Upper lobe of left lung (tissue), 6 donors: ENCODE results near the gene KIAA0232. TPM values are rescaled to one million over a fixed set of nuclear protein-coding genes. Genes with fewer than 3 reads are reported as not detected.

Experiments used
- ATAC-seq, 2 donors: fragments of 200-7000 bp; cut with Tn5 transposase; one replicate each; pipeline ENCODE4 v1.9.1; 2022; ENCODE audit warnings: mild to moderate bottlenecking in 2 of 2, moderate library complexity in 2 of 2; ENCODE audit not compliant: low FRiP score in 2 of 2
- DNase-seq, 2 donors: peaks; one replicate each; pipeline ENCODE4 v3.0.0-alpha.2; 2019 to 2020
- H3K27ac ChIP-seq, 4 donors: fragments of 200-600 bp; sonication (generic); one replicate each; pipeline ENCODE4 v1.5.1; 2016 to 2019
- H3K27me3 ChIP-seq, 4 donors: fragments of 200-600 bp; sonication (generic); one replicate each; pipeline ENCODE4 v1.5.1; 2017 to 2019
- H3K36me3 ChIP-seq, 4 donors: fragments of 200-600 bp; sonication (generic); one replicate each; pipeline ENCODE4 v1.5.1; 2016 to 2019
- H3K4me1 ChIP-seq, 4 donors: fragments of 200-600 bp; sonication (generic); one replicate each; pipeline ENCODE4 v1.5.1; 2018 to 2019
- H3K4me3 ChIP-seq, 4 donors: fragments of 200-600 bp; sonication (generic); one replicate each; pipeline ENCODE4 v1.5.1; 2017 to 2019; ENCODE audit warnings: mild to moderate bottlenecking in 2 of 4, moderate library complexity in 1 of 4
- H3K9me3 ChIP-seq, 4 donors: fragments of 200-600 bp; sonication (generic); one replicate each; pipeline ENCODE4 v1.5.1; 2018 to 2019
- CTCF ChIP-seq, 6 experiments: fragments of 450-650 bp in 4 of 6; fragments of 200-600 bp in 2 of 6; sonication (generic) in 2 of 6; IDR thresholded peaks; one replicate each; pipeline ENCODE4 v1.5.1; 2016 to 2019; ENCODE audit warnings: antibody characterized with exemption in 6 of 6
- EP300 ChIP-seq, 4 donors: sonication (generic); formaldehyde crosslinking; IDR thresholded peaks; one replicate each; pipeline ENCODE4 v1.5.1; 2017; ENCODE audit warnings: antibody characterized with exemption in 4 of 4, control low read depth in 2 of 4
- POLR2A ChIP-seq, 4 donors: fragments of 450-650 bp; IDR thresholded peaks; one replicate each; pipeline ENCODE4 v1.5.1; 2016 to 2017; ENCODE audit warnings: antibody characterized with exemption in 4 of 4, mild to moderate bottlenecking in 2 of 4
- POLR2AphosphoS5 ChIP-seq, 2 donors: sonication (generic); formaldehyde crosslinking; IDR thresholded peaks; one replicate each; pipeline ENCODE4 v1.5.1; 2017; ENCODE audit warnings: antibody characterized with exemption in 2 of 2
- WGBS, 2 donors: methylation state at CpG; one replicate each; pipeline ENCODE4 v1.1.5; 2017 to 2018; 5-methylcytosine and 5-hydroxymethylcytosine counted together
- total RNA-seq, 6 donors: library from RNA; depleted of rRNA in 4 of 6; stranded (reverse); fragments of >200 nt in 4 of 6; gene quantifications; one replicate each; pipeline versions ENCODE4 v1.1.0 to v1.2.1, GENCODE V29; 2016 to 2021
- donor health status: DM: no; HTN: no; CAD: no; lungs with moderate emphysema.
- donor health status: DM: no; HTN: yes; CAD: no; lungs with severe emphysema.

KIAA0232 gene
- total RNA-seq, 6 donors from 2014 or later, result 22.6 to 45.0 (median 24.4) TPM

GRCh38 chr4:6852582-6852981 is 70.1 kb downstream of the KIAA0232 start:
- no peak for DNase-seq
- WGBS, 2 donors, result 0% methylated on average over 1 of the region's 1 CpG
- peaks cover 0 to 9% (median 7%) of the 10 kb centered on the region in 4 donors for H3K9me3 ChIP-seq
- peaks cover 0 to 25% (median 5%) of the 10 kb centered on the region in 4 donors for H3K36me3 ChIP-seq
- H3K4me3 ChIP-seq, result no peak overlapping the region
- no peak overlapping the region for H3K27ac ChIP-seq
- peaks cover 2 to 17% (median 12%) of the 10 kb centered on the region in 4 donors for H3K4me1 ChIP-seq
- no peaks in the 10 kb centered on the region for H3K27me3 ChIP-seq
- ATAC-seq, result no peak
- no peak for TF ChIP-seq CTCF (IDR thresholded peaks at IDR 0.05)
- no peak for TF ChIP-seq EP300 (IDR thresholded peaks at IDR 0.05)
- TF ChIP-seq POLR2A (IDR thresholded peaks at IDR 0.05), result no peak
- no peak for TF ChIP-seq POLR2AphosphoS5 (IDR thresholded peaks at IDR 0.05)

GRCh38 chr4:6854098-6854744 is 71.7 kb downstream of the KIAA0232 start:
- H3K4me1 ChIP-seq, result peaks cover 2 to 17% (median 12%) of the 10 kb centered on the region in 4 donors
- H3K27me3 ChIP-seq, result no peaks in the 10 kb centered on the region
- no peak for TF ChIP-seq POLR2A (IDR thresholded peaks at IDR 0.05)
- no peak for TF ChIP-seq EP300 (IDR thresholded peaks at IDR 0.05)
- TF ChIP-seq POLR2AphosphoS5 (IDR thresholded peaks at IDR 0.05), result no peak
- TF ChIP-seq CTCF (IDR thresholded peaks at IDR 0.05), result no peak
- H3K36me3 ChIP-seq, result peaks cover 0 to 30% (median 2%) of the 10 kb centered on the region in 4 donors
- H3K9me3 ChIP-seq, result peaks cover 0 to 9% (median 7%) of the 10 kb centered on the region in 4 donors
- 75 to 87% methylated on average over 7 of the region's 7 CpGs for WGBS, 2 donors
- H3K27ac ChIP-seq, result no peak overlapping the region
- no peak overlapping the region for H3K4me3 ChIP-seq
- DNase-seq (peak in 1 of 2 donors; percentile 33), ATAC-seq (peak in 1 of 2 donors; percentile 64)

- peaks cover 2 to 17% (median 12%) of the 10 kb centered on the region in 4 donors for H3K4me1 ChIP-seq
- peaks cover 0 to 36% (median 7%) of the 10 kb centered on the region in 4 donors for H3K36me3 ChIP-seq
- 70 to 73% methylated on average over 11 of the region's 11 CpGs for WGBS, 2 donors
- H3K27me3 ChIP-seq, result no peaks in the 10 kb centered on the region
- DNase-seq (no peak), ATAC-seq (no peak)
- H3K27ac ChIP-seq, result no peak overlapping the region
- H3K9me3 ChIP-seq, result peaks cover 0 to 9% (median 7%) of the 10 kb centered on the region in 4 donors
- TF ChIP-seq EP300 (IDR thresholded peaks at IDR 0.05) (no peak), POLR2A (IDR thresholded peaks at IDR 0.05) (no peak), CTCF (IDR thresholded peaks at IDR 0.05) (no peak), POLR2AphosphoS5 (IDR thresholded peaks at IDR 0.05) (no peak)
- H3K4me3 ChIP-seq, result no peak overlapping the region
Measured at GRCh38 chr4:6855692-6856297, 73.3 kb downstream of the KIAA0232 start.

- TF ChIP-seq POLR2A (IDR thresholded peaks at IDR 0.05), result no peak
- 91 to 96% methylated on average over 2 of the region's 2 CpGs for WGBS, 2 donors
- peaks cover 4 to 42% (median 12%) of the 10 kb centered on the region in 4 donors for H3K36me3 ChIP-seq
- no peaks in the 10 kb centered on the region for H3K27me3 ChIP-seq
- DNase-seq, result no peak
- H3K27ac ChIP-seq, result no peak overlapping the region
- H3K4me1 ChIP-seq, result peaks cover 2 to 17% (median 12%) of the 10 kb centered on the region in 4 donors
- ATAC-seq, result no peak
- H3K9me3 ChIP-seq, result peaks cover 0 to 9% (median 7%) of the 10 kb centered on the region in 4 donors
- no peak overlapping the region for H3K4me3 ChIP-seq
Measured at GRCh38 chr4:6856391-6856790, 73.9 kb downstream of the KIAA0232 start.

- peaks cover 0 to 9% (median 7%) of the 10 kb centered on the region in 4 donors for H3K9me3 ChIP-seq
- no peak for ATAC-seq
- H3K4me3 ChIP-seq, result no peak overlapping the region
- H3K27ac ChIP-seq, result peak overlapping the region in 1 of 4 donors; percentile 4
- WGBS, 2 donors, result 88 to 93% methylated on average over 6 of the region's 6 CpGs
- H3K4me1 ChIP-seq, result peaks cover 2 to 17% (median 12%) of the 10 kb centered on the region in 4 donors
- H3K36me3 ChIP-seq, result peaks cover 8 to 51% (median 21%) of the 10 kb centered on the region in 4 donors
- no peak for TF ChIP-seq CTCF (IDR thresholded peaks at IDR 0.05)
- TF ChIP-seq POLR2A (IDR thresholded peaks at IDR 0.05), result no peak
- no peak for TF ChIP-seq POLR2AphosphoS5 (IDR thresholded peaks at IDR 0.05)
- TF ChIP-seq EP300 (IDR thresholded peaks at IDR 0.05), result no peak
- no peaks in the 10 kb centered on the region for H3K27me3 ChIP-seq
- no peak for DNase-seq
Measured at GRCh38 chr4:6857009-6857882, 74.7 kb downstream of the KIAA0232 start.
